NCI-H1105 treated with DMSO at 0.1 percent for 48 hours (cell line): ENCODE data around the gene CD19.

Source experiments
- DNase-seq: peaks from one replicate; lab custom pipeline; 2025; lab: John Stamatoyannopoulos, UW

CD19 gene

GRCh38 chr16:28982418-28982817 is 50.6 kb downstream of the CD19 start:
- no peak for DNase-seq

- no peak for DNase-seq
These were observed 51.2 kb downstream of the CD19 start for GRCh38 chr16:28982949-28983348.

- DNase-seq: no peak
These were observed 51.9 kb downstream of the CD19 start for GRCh38 chr16:28983644-28984043.

- peak; percentile 5 for DNase-seq
These were observed 52.3 kb downstream of the CD19 start for GRCh38 chr16:28984091-28984490.

- DNase-seq: peak; percentile 35
These were observed 52.9 kb downstream of the CD19 start, which contains the start of gene LAT for GRCh38 chr16:28984619-28985135. Gene LAT, plus strand, starts transcription at chr16:28985052. Its CDS starts 366 bp downstream, at chr16:28985418.

- no peak for DNase-seq
These were observed 53.7 kb downstream of the CD19 start for GRCh38 chr16:28985211-28986041.

- DNase-seq: no peak
These were observed 54.3 kb downstream of the CD19 start for GRCh38 chr16:28986046-28986445.

GRCh38 chr16:28986492-28986891 is 54.7 kb downstream of the CD19 start:
- no peak for DNase-seq

GRCh38 chr16:28987170-28987853 is 55.5 kb downstream of the CD19 start:
- no peak for DNase-seq
